ENCODE measurements around the gene TSTD2.

- no peak for TF ChIP-seq CTCF (IDR thresholded peaks at IDR 0.05 in 8 of 11, conservative IDR thresholded peaks at IDR 0.05 in 3 of 11)
- TF ChIP-seq POLR2AphosphoS5 (IDR thresholded peaks at IDR 0.05): no peak
- TF ChIP-seq POLR2A (IDR thresholded peaks at IDR 0.05): no peak
Measured at GRCh38 chr9:97555164-97555563, 78.0 kb downstream of the TSTD2 start.
